Measurements from ENCODE around the gene GPR37L1.

GPR37L1 gene

GRCh38 chr1:202122639-202123335 is at the start of gene GPR37L1:
TSS of gene GPR37L1 (plus strand) at chr1:202122917. CDS start at chr1:202122964, 47 bp downstream.
- Histone ChIP-seq H3K4me3 (ENCODE audit: low read length) (no peak within 1 kb of the TSS), H3K4me1 (ENCODE audit: control insufficient read depth, insufficient read depth, low read length) (0 out of 2 replicates have a peak, but pooled peaks cover 2% of the 10 kb centered on the region), H3K27ac (ENCODE audit: low read length) (no peak within 1 kb of the TSS), H3K36me3 (ENCODE audit: control insufficient read depth, insufficient read depth, low read length) (no peaks in the 10 kb centered on the region), H3K27me3 (ENCODE audit: control insufficient read depth, insufficient read depth, low read length) (no peaks in the 10 kb centered on the region), H3K9me3 (ENCODE audit: control insufficient read depth, insufficient read depth, low read length) (no peaks in the 10 kb centered on the region)
- no CpG with 5 or more reads among the region's 19 CpGs for WGBS (ENCODE audit: insufficient coverage, insufficient read length)
- peak; percentile 47 for DNase-seq (ENCODE audit: low read depth, low spot score)

- no peaks in the 10 kb centered on the region for H3K9me3 ChIP-seq (ENCODE audit: control insufficient read depth, insufficient read depth, low read length)
- no peak overlapping the region for H3K27ac ChIP-seq (ENCODE audit: low read length)
- no peaks in the 10 kb centered on the region for H3K27me3 ChIP-seq (ENCODE audit: control insufficient read depth, insufficient read depth, low read length)
- DNase-seq (ENCODE audit: low read depth, low spot score) = no peak
- H3K36me3 ChIP-seq (ENCODE audit: control insufficient read depth, insufficient read depth, low read length) = no peaks in the 10 kb centered on the region
- H3K4me1 ChIP-seq (ENCODE audit: control insufficient read depth, insufficient read depth, low read length) = no peaks in the 10 kb centered on the region
- WGBS (ENCODE audit: insufficient coverage, insufficient read length) = no CpG with 5 or more reads among the region's 9 CpGs
- no peak overlapping the region for H3K4me3 ChIP-seq (ENCODE audit: low read length)
Measured at GRCh38 chr1:202073206-202073605, 49.5 kb upstream of the GPR37L1 start.

GRCh38 chr1:202074985-202075384 is 47.7 kb upstream of the GPR37L1 start:
- WGBS (ENCODE audit: insufficient coverage, insufficient read length) = no CpG with 5 or more reads among the region's 1 CpG
- Histone ChIP-seq H3K36me3 (ENCODE audit: control insufficient read depth, insufficient read depth, low read length) (no peaks in the 10 kb centered on the region), H3K9me3 (ENCODE audit: control insufficient read depth, insufficient read depth, low read length) (no peaks in the 10 kb centered on the region), H3K4me1 (ENCODE audit: control insufficient read depth, insufficient read depth, low read length) (no peaks in the 10 kb centered on the region), H3K4me3 (ENCODE audit: low read length) (no peak overlapping the region), H3K27me3 (ENCODE audit: control insufficient read depth, insufficient read depth, low read length) (no peaks in the 10 kb centered on the region), H3K27ac (ENCODE audit: low read length) (no peak overlapping the region)
- DNase-seq (ENCODE audit: low read depth, low spot score) = no peak

GRCh38 chr1:202075389-202075788 is 47.3 kb upstream of the GPR37L1 start:
- H3K4me3 ChIP-seq (ENCODE audit: low read length) = no peak overlapping the region
- no peaks in the 10 kb centered on the region for H3K27me3 ChIP-seq (ENCODE audit: control insufficient read depth, insufficient read depth, low read length)
- no CpG with 5 or more reads among the region's 4 CpGs for WGBS (ENCODE audit: insufficient coverage, insufficient read length)
- no peaks in the 10 kb centered on the region for H3K36me3 ChIP-seq (ENCODE audit: control insufficient read depth, insufficient read depth, low read length)
- no peak overlapping the region for H3K27ac ChIP-seq (ENCODE audit: low read length)
- DNase-seq (ENCODE audit: low read depth, low spot score) = no peak
- no peaks in the 10 kb centered on the region for H3K9me3 ChIP-seq (ENCODE audit: control insufficient read depth, insufficient read depth, low read length)
- H3K4me1 ChIP-seq (ENCODE audit: control insufficient read depth, insufficient read depth, low read length) = no peaks in the 10 kb centered on the region

GRCh38 chr1:202076050-202076511 is 46.6 kb upstream of the GPR37L1 start:
- Histone ChIP-seq H3K27ac (ENCODE audit: low read length) (no peak overlapping the region), H3K4me1 (ENCODE audit: control insufficient read depth, insufficient read depth, low read length) (no peaks in the 10 kb centered on the region), H3K27me3 (ENCODE audit: control insufficient read depth, insufficient read depth, low read length) (no peaks in the 10 kb centered on the region), H3K9me3 (ENCODE audit: control insufficient read depth, insufficient read depth, low read length) (no peaks in the 10 kb centered on the region), H3K36me3 (ENCODE audit: control insufficient read depth, insufficient read depth, low read length) (no peaks in the 10 kb centered on the region), H3K4me3 (ENCODE audit: low read length) (no peak overlapping the region)
- no peak for DNase-seq (ENCODE audit: low read depth, low spot score)
- no CpG with 5 or more reads among the region's 6 CpGs for WGBS (ENCODE audit: insufficient coverage, insufficient read length)

GRCh38 chr1:202078241-202078640 is 44.5 kb upstream of the GPR37L1 start:
- Histone ChIP-seq H3K27ac (ENCODE audit: low read length) (no peak overlapping the region), H3K27me3 (ENCODE audit: control insufficient read depth, insufficient read depth, low read length) (no peaks in the 10 kb centered on the region), H3K4me1 (ENCODE audit: control insufficient read depth, insufficient read depth, low read length) (no peaks in the 10 kb centered on the region)

GRCh38 chr1:202081992-202082391 is 40.7 kb upstream of the GPR37L1 start:
- no peaks in the 10 kb centered on the region for H3K27me3 ChIP-seq (ENCODE audit: control insufficient read depth, insufficient read depth, low read length)
- no peak overlapping the region for H3K4me3 ChIP-seq (ENCODE audit: low read length)
- WGBS (ENCODE audit: insufficient coverage, insufficient read length) = no CpG with 5 or more reads among the region's 6 CpGs
- H3K36me3 ChIP-seq (ENCODE audit: control insufficient read depth, insufficient read depth, low read length) = no peaks in the 10 kb centered on the region
- no peak overlapping the region for H3K27ac ChIP-seq (ENCODE audit: low read length)
- H3K9me3 ChIP-seq (ENCODE audit: control insufficient read depth, insufficient read depth, low read length) = no peaks in the 10 kb centered on the region
- peaks cover 9% of the 10 kb centered on the region for H3K4me1 ChIP-seq (ENCODE audit: control insufficient read depth, insufficient read depth, low read length)
- DNase-seq (ENCODE audit: low read depth, low spot score) = no peak

More at GRCh38 chr1:202078241-202078640, 44.5 kb upstream of the GPR37L1 start:
- H3K9me3 ChIP-seq (ENCODE audit: control insufficient read depth, insufficient read depth, low read length) = no peaks in the 10 kb centered on the region
- no peak overlapping the region for H3K4me3 ChIP-seq (ENCODE audit: low read length)
- WGBS (ENCODE audit: insufficient coverage, insufficient read length) = no CpG with 5 or more reads among the region's 3 CpGs
- no peak for DNase-seq (ENCODE audit: low read depth, low spot score)
- H3K36me3 ChIP-seq (ENCODE audit: control insufficient read depth, insufficient read depth, low read length) = no peaks in the 10 kb centered on the region

GRCh38 chr1:202084791-202085681 is 37.7 kb upstream of the GPR37L1 start:
- no CpG with 5 or more reads among the region's 16 CpGs for WGBS (ENCODE audit: insufficient coverage, insufficient read length)
- no peaks in the 10 kb centered on the region for H3K27me3 ChIP-seq (ENCODE audit: control insufficient read depth, insufficient read depth, low read length)
- no peak overlapping the region for H3K27ac ChIP-seq (ENCODE audit: low read length)
- DNase-seq (ENCODE audit: low read depth, low spot score) = no peak
- no peak overlapping the region for H3K4me3 ChIP-seq (ENCODE audit: low read length)
- H3K9me3 ChIP-seq (ENCODE audit: control insufficient read depth, insufficient read depth, low read length) = no peaks in the 10 kb centered on the region
- H3K36me3 ChIP-seq (ENCODE audit: control insufficient read depth, insufficient read depth, low read length) = no peaks in the 10 kb centered on the region
- H3K4me1 ChIP-seq (ENCODE audit: control insufficient read depth, insufficient read depth, low read length) = peaks cover 11% of the 10 kb centered on the region

GRCh38 chr1:202085682-202086373 is 36.9 kb upstream of the GPR37L1 start:
- no peak for DNase-seq (ENCODE audit: low read depth, low spot score)
- no CpG with 5 or more reads among the region's 7 CpGs for WGBS (ENCODE audit: insufficient coverage, insufficient read length)
- Histone ChIP-seq H3K27me3 (ENCODE audit: control insufficient read depth, insufficient read depth, low read length) (no peaks in the 10 kb centered on the region), H3K27ac (ENCODE audit: low read length) (no peak overlapping the region), H3K9me3 (ENCODE audit: control insufficient read depth, insufficient read depth, low read length) (no peaks in the 10 kb centered on the region), H3K4me1 (ENCODE audit: control insufficient read depth, insufficient read depth, low read length) (peaks cover 11% of the 10 kb centered on the region), H3K4me3 (ENCODE audit: low read length) (no peak overlapping the region), H3K36me3 (ENCODE audit: control insufficient read depth, insufficient read depth, low read length) (no peaks in the 10 kb centered on the region)

Data from iPS DF 6.9 (cell line).